Esophagus squamous epithelium (tissue), 5 donors: ENCODE results near the gene ARHGDIB. TPM values are rescaled to one million over a fixed set of nuclear protein-coding genes. Genes with fewer than 3 reads are reported as not detected.

Experiments
- DNase-seq: peaks from one replicate; lab custom pipeline; 2025; lab: John Stamatoyannopoulos, UW
- H3K27ac ChIP-seq, 4 donors: fragments of 200-600 bp; sonication (generic); one replicate each; pipeline ENCODE4 v1.5.1; 2016 to 2019; ENCODE audit warnings: mild to moderate bottlenecking in 1 of 4
- H3K27me3 ChIP-seq, 4 donors: fragments of 200-600 bp; sonication (generic); 1 replicate in 3 of 4; 2 replicates in 1 of 4; pipeline versions ENCODE4 v1.5.1 to v1.6.0; 2017 to 2021; ENCODE audit warnings: antibody characterized with exemption in 1 of 4
- H3K36me3 ChIP-seq, 3 donors: fragments of 200-600 bp; sonication (generic); one replicate each; pipeline ENCODE4 v1.5.1; 2016 to 2019
- H3K4me1 ChIP-seq, 3 donors: fragments of 200-600 bp; sonication (generic); one replicate each; pipeline ENCODE4 v1.5.1; 2017 to 2019
- H3K4me3 ChIP-seq, 4 donors: fragments of 200-600 bp; sonication (generic); 1 replicate in 3 of 4; 2 replicates in 1 of 4; pipeline ENCODE4 v1.5.1; 2016 to 2019; ENCODE audit warnings: mild to moderate bottlenecking in 2 of 4, moderate library complexity in 1 of 4
- H3K9me3 ChIP-seq, 3 donors: fragments of 200-600 bp; sonication (generic); one replicate each; pipeline ENCODE4 v1.5.1; 2016 to 2019
- CTCF ChIP-seq, 6 experiments: fragments of 450-650 bp in 4 of 6; fragments of 200-600 bp in 2 of 6; sonication (generic) in 2 of 6; IDR thresholded peaks; one replicate each; pipeline ENCODE4 v1.5.1; 2016 to 2019; ENCODE audit warnings: antibody characterized with exemption in 6 of 6, mild to moderate bottlenecking in 4 of 6, moderate library complexity in 4 of 6
- POLR2A ChIP-seq, 4 donors: fragments of 450-650 bp; IDR thresholded peaks; one replicate each; pipeline ENCODE4 v1.6.1; 2017; ENCODE audit warnings: antibody characterized with exemption in 4 of 4, mild to moderate bottlenecking in 4 of 4, moderate library complexity in 3 of 4
- WGBS, 2 donors: methylation state at CpG; one replicate each; pipeline ENCODE4 v1.1.5; 2018; 5-methylcytosine and 5-hydroxymethylcytosine counted together
- intact Hi-C: fragments of 100-400 bp; cut with DNase I; formaldehyde crosslinking; loops from one replicate; pipeline ENCODE4 v1.15.0; 2022
- total RNA-seq, 4 donors: library from RNA; depleted of rRNA; stranded (reverse); fragments of >200 nt; gene quantifications; one replicate each; pipeline ENCODE4 v1.1.0, GENCODE V29; 2016
- donor health status: DM: yes; HTN: yes; CAD: no.

Gene ARHGDIB
- total RNA-seq, 4 donors from 2014 or later = 17.2 to 91.1 (median 62.0) TPM

- Histone ChIP-seq H3K27me3 (no peaks in the 10 kb centered on the region), H3K9me3 (no peaks in the 10 kb centered on the region), H3K4me3 (no peak within 1 kb of the TSS), H3K4me1 (no peaks in the 10 kb centered on the region), H3K36me3 (no peaks in the 10 kb centered on the region), H3K27ac (no peak within 1 kb of the TSS)
- intact Hi-C loops = no loop called here
- whole genome bisulfite sequencing, 2 donors = 83 to 92% methylated on average over 2 of the region's 2 CpGs
- TF ChIP-seq POLR2A (IDR thresholded peaks at IDR 0.05) (no peak), CTCF (IDR thresholded peaks at IDR 0.05) (no peak)
- DNase-seq = no peak
Measured at GRCh38 chr12:14972816-14973215, 11.4 kb upstream of the ARHGDIB start, which contains the start of gene PDE6H. PDE6H (plus strand) TSS chr12:14973042; CDS start chr12:14978013, 4,971 bp downstream.

- Histone ChIP-seq H3K4me3 (no peak overlapping the region), H3K36me3 (no peaks in the 10 kb centered on the region), H3K9me3 (no peaks in the 10 kb centered on the region), H3K4me1 (no peaks in the 10 kb centered on the region), H3K27ac (no peak overlapping the region), H3K27me3 (no peaks in the 10 kb centered on the region)
- intact Hi-C loops = no loop called here
- WGBS, 2 donors = 45% methylated on average over 4 of the region's 4 CpGs
- DNase-seq = no peak
- TF ChIP-seq POLR2A (IDR thresholded peaks at IDR 0.05) = no peak
- TF ChIP-seq CTCF (IDR thresholded peaks at IDR 0.05) = no peak
Measured at GRCh38 chr12:14970473-14970872, 9.1 kb upstream of the ARHGDIB start.

- Histone ChIP-seq H3K4me3 (no peak overlapping the region), H3K4me1 (no peaks in the 10 kb centered on the region), H3K27ac (no peak overlapping the region), H3K36me3 (no peaks in the 10 kb centered on the region), H3K9me3 (no peaks in the 10 kb centered on the region), H3K27me3 (no peaks in the 10 kb centered on the region)
- DNase-seq = no peak
- intact Hi-C loops = no loop called here
- 53 to 62% methylated on average over 3 of the region's 3 CpGs for WGBS, 2 donors
- TF ChIP-seq CTCF (IDR thresholded peaks at IDR 0.05) (no peak), POLR2A (IDR thresholded peaks at IDR 0.05) (no peak)
Measured at GRCh38 chr12:14968478-14968877, 7.1 kb upstream of the ARHGDIB start.

- intact Hi-C loops = no loop called here
- H3K4me3 ChIP-seq = no peak overlapping the region
Measured at GRCh38 chr12:14965221-14965620, 3.8 kb upstream of the ARHGDIB start.

GRCh38 chr12:14964406-14964805, 3.0 kb upstream of the ARHGDIB start:
- intact Hi-C loops = no loop called here
- Histone ChIP-seq H3K27me3 (no peaks in the 10 kb centered on the region), H3K4me3 (no peak overlapping the region), H3K27ac (no peak overlapping the region), H3K36me3 (no peaks in the 10 kb centered on the region), H3K9me3 (no peaks in the 10 kb centered on the region), H3K4me1 (peaks cover 0 to 24% (median 0%) of the 10 kb centered on the region in 3 donors)
- 39 to 67% methylated on average over 2 of the region's 2 CpGs for WGBS, 2 donors
- TF ChIP-seq CTCF (IDR thresholded peaks at IDR 0.05) = no peak
- no peak for TF ChIP-seq POLR2A (IDR thresholded peaks at IDR 0.05)
- no peak for DNase-seq

More at GRCh38 chr12:14965221-14965620, 3.8 kb upstream of the ARHGDIB start:
- Histone ChIP-seq H3K27me3 (no peaks in the 10 kb centered on the region), H3K4me1 (peaks cover 0 to 20% (median 0%) of the 10 kb centered on the region in 3 donors), H3K27ac (no peak overlapping the region), H3K9me3 (no peaks in the 10 kb centered on the region), H3K36me3 (no peaks in the 10 kb centered on the region)
- no peak for DNase-seq
- no peak for TF ChIP-seq POLR2A (IDR thresholded peaks at IDR 0.05)
- no peak for TF ChIP-seq CTCF (IDR thresholded peaks at IDR 0.05)
- 83 to 93% methylated on average over 2 of the region's 2 CpGs for WGBS, 2 donors
